GM23248 (cell line): ENCODE measurements around the gene TYMP.

Experiments
- EZH2 ChIP-seq: fragments of 200-600 bp; sonication (generic); IDR thresholded peaks from 2 replicates; pipeline ENCODE4 v1.6.1; 2018; ENCODE audit warnings: antibody characterized with exemption, mild to moderate bottlenecking; ENCODE audit not compliant: insufficient read depth, poor library complexity, severe bottlenecking
- EZH2phosphoT487 ChIP-seq: fragments of 200-600 bp; sonication (generic); IDR thresholded peaks from 2 replicates; pipeline ENCODE4 v1.6.1; 2018; ENCODE audit warnings: antibody characterized with exemption, moderate library complexity, mild to moderate bottlenecking, low read depth; ENCODE audit not compliant: insufficient read depth

GRCh38 chr22:50513175-50513574 is 16.6 kb downstream of the TYMP start:
- TF ChIP-seq EZH2phosphoT487, result no peak
- TF ChIP-seq EZH2, result no peak
